Esophagus squamous epithelium (tissue), 4 donors: ENCODE measurements around the gene TBCD.
"Not testable (repeated sequence)": the region's sequence is repeated elsewhere in the genome, so short reads cannot be mapped to it uniquely, and the experiment has no call there.

Experiments
- POLR2A ChIP-seq, 4 donors: fragments of 450-650 bp; IDR thresholded peaks; one replicate each; pipeline ENCODE4 v1.6.1; 2017; ENCODE audit warnings: antibody characterized with exemption in 4 of 4, mild to moderate bottlenecking in 4 of 4, moderate library complexity in 3 of 4
- TF ChIP-seq, protein P1 (sequence below), 6 experiments: fragments of 450-650 bp in 4 of 6; fragments of 200-600 bp in 2 of 6; sonication (generic) in 2 of 6; IDR thresholded peaks; one replicate each; pipeline ENCODE4 v1.5.1; 2016 to 2019; ENCODE audit warnings: antibody characterized with exemption in 6 of 6, mild to moderate bottlenecking in 4 of 6, moderate library complexity in 4 of 6

DNA sequence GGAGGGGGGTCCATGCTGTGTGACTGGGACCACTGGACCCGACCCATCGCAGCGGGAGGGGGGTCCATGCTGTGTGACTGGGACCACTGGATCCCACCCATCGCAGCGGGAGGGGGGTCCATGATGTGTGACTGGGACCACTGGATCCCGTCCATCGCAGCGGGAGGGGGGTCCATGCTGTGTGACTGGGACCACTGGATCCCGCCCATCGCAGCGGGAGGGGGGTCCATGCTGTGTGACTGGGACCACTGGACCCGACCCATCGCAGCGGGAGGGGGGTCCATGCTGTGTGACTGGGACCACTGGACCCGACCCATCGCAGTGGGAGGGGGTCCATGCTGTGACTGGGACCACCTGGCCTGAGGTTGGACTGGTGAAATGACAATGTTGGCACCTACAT, 33.7 kb downstream of the TBCD start:
- TF ChIP-seq, protein P1, sequence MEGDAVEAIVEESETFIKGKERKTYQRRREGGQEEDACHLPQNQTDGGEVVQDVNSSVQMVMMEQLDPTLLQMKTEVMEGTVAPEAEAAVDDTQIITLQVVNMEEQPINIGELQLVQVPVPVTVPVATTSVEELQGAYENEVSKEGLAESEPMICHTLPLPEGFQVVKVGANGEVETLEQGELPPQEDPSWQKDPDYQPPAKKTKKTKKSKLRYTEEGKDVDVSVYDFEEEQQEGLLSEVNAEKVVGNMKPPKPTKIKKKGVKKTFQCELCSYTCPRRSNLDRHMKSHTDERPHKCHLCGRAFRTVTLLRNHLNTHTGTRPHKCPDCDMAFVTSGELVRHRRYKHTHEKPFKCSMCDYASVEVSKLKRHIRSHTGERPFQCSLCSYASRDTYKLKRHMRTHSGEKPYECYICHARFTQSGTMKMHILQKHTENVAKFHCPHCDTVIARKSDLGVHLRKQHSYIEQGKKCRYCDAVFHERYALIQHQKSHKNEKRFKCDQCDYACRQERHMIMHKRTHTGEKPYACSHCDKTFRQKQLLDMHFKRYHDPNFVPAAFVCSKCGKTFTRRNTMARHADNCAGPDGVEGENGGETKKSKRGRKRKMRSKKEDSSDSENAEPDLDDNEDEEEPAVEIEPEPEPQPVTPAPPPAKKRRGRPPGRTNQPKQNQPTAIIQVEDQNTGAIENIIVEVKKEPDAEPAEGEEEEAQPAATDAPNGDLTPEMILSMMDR (IDR thresholded peaks at IDR 0.05) = not testable (repeated sequence)
- TF ChIP-seq POLR2A (IDR thresholded peaks at IDR 0.05) = not testable (repeated sequence)
